Measurements from ENCODE around the gene KIF17. TPM values are rescaled to one million over a fixed set of nuclear protein-coding genes. Genes with fewer than 3 reads are reported as not detected.

KIF17 gene
- total RNA-seq (2012; rRNA removed) = 0.22 and 0.25 TPM in 2 replicates

- Histone ChIP-seq H3K27me3 (ENCODE audit: control insufficient read depth, insufficient read depth, low read length) (peaks cover 9% of the 10 kb centered on the region), H3K9ac (ENCODE audit: low read depth, low read length) (peak within 1 kb of the TSS; percentile 26), H3K36me3 (ENCODE audit: insufficient read depth, low read length) (no peaks in the 10 kb centered on the region), H3K4me2 (ENCODE audit: low read length) (peak within 1 kb of the TSS; percentile 86), H3K4me3 (ENCODE audit: low read length) (peak within 1 kb of the TSS; percentile 70), H3K4me1 (ENCODE audit: control insufficient read depth, insufficient read depth, low read length) (peaks cover 4% of the 10 kb centered on the region), H3K9me3 (replicated peaks; ENCODE audit: low read length) (no peaks in the 10 kb centered on the region)
These were observed at the start of gene KIF17 for GRCh38 chr1:20717452-20718342. Gene KIF17 (minus strand): TSS chr1:20718007. CDS start chr1:20717706, 301 bp downstream.

GRCh38 chr1:20767271-20767670, 49.5 kb upstream of the KIF17 start:
- Histone ChIP-seq H3K9me3 (replicated peaks; ENCODE audit: low read length) (no peaks in the 10 kb centered on the region), H3K27me3 (ENCODE audit: control insufficient read depth, insufficient read depth, low read length) (no peaks in the 10 kb centered on the region), H3K36me3 (ENCODE audit: insufficient read depth, low read length) (peaks cover 94% of the 10 kb centered on the region), H3K4me2 (ENCODE audit: low read length) (no peak overlapping the region), H3K4me1 (ENCODE audit: control insufficient read depth, insufficient read depth, low read length) (no peaks in the 10 kb centered on the region), H3K9ac (ENCODE audit: low read depth, low read length) (no peak overlapping the region), H3K4me3 (ENCODE audit: low read length) (no peak overlapping the region)

GRCh38 chr1:20763417-20763816, 45.6 kb upstream of the KIF17 start:
- no peaks in the 10 kb centered on the region for H3K9me3 ChIP-seq (replicated peaks; ENCODE audit: low read length)
- H3K27me3 ChIP-seq (ENCODE audit: control insufficient read depth, insufficient read depth, low read length) = no peaks in the 10 kb centered on the region
- H3K9ac ChIP-seq (ENCODE audit: low read depth, low read length) = no peak overlapping the region
- no peaks in the 10 kb centered on the region for H3K4me1 ChIP-seq (ENCODE audit: control insufficient read depth, insufficient read depth, low read length)
- no peak overlapping the region for H3K4me3 ChIP-seq (ENCODE audit: low read length)
- no peak overlapping the region for H3K4me2 ChIP-seq (ENCODE audit: low read length)
- peaks cover 86% of the 10 kb centered on the region for H3K36me3 ChIP-seq (ENCODE audit: insufficient read depth, low read length)

- no peak overlapping the region for H3K4me3 ChIP-seq (ENCODE audit: low read length)
- no peaks in the 10 kb centered on the region for H3K4me1 ChIP-seq (ENCODE audit: control insufficient read depth, insufficient read depth, low read length)
- no peak overlapping the region for H3K9ac ChIP-seq (ENCODE audit: low read depth, low read length)
- no peaks in the 10 kb centered on the region for H3K27me3 ChIP-seq (ENCODE audit: control insufficient read depth, insufficient read depth, low read length)
- H3K36me3 ChIP-seq (ENCODE audit: insufficient read depth, low read length) = peaks cover 85% of the 10 kb centered on the region
- no peaks in the 10 kb centered on the region for H3K9me3 ChIP-seq (replicated peaks; ENCODE audit: low read length)
- no peak overlapping the region for H3K4me2 ChIP-seq (ENCODE audit: low read length)
These were observed 42.5 kb upstream of the KIF17 start for GRCh38 chr1:20760322-20760721.

DNA sequence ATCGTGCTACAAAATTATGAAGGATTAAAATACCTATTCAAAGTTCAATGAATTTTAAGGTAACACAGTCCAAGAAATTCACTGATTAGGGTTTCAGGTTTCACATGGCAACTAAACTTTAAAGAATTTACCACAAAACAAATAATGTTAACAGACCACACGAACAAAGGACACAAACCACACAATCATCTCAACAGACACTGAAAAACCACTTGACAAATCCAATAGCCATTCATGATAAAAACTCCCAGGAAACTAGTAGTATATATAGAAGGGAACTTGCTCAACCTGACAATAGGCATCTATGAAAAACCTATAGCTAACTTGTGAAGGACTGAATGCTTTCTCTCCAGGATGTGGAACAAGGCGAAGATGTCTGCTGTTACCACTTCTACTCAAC, 35.8 kb upstream of the KIF17 start:
- Histone ChIP-seq H3K9me3 (replicated peaks; ENCODE audit: low read length) (no peaks in the 10 kb centered on the region), H3K4me2 (ENCODE audit: low read length) (no peak overlapping the region), H3K27me3 (ENCODE audit: control insufficient read depth, insufficient read depth, low read length) (no peaks in the 10 kb centered on the region), H3K9ac (ENCODE audit: low read depth, low read length) (no peak overlapping the region), H3K4me1 (ENCODE audit: control insufficient read depth, insufficient read depth, low read length) (no peaks in the 10 kb centered on the region), H3K4me3 (ENCODE audit: low read length) (no peak overlapping the region), H3K36me3 (ENCODE audit: insufficient read depth, low read length) (peaks cover 81% of the 10 kb centered on the region)

DNA sequence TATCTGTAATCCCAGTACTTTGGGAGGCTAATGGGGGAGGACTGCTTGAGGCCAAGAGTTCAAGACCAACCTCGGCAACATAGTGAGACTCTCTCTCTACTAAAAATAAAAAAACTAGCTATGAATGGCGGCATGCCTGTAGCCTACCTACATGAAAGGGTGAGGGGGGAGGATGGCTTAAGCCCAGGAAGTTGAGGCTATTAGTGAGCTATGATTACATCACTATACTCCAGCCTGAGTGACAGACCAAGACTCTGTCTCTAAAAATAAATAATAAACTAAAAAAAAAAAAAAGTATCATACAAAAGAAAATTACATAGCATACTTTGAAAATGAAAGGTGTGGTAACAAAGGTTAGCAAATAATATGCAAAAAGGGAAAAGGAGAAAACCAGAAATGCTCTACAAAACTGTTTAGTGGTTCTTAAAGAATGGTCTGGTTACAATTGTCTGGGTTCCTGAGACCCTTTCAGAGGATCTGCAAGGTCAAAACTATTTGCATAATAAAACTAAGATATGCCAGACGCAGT, 33.7 kb upstream of the KIF17 start:
- Histone ChIP-seq H3K27me3 (ENCODE audit: control insufficient read depth, insufficient read depth, low read length) (no peaks in the 10 kb centered on the region), H3K4me3 (ENCODE audit: low read length) (no peak overlapping the region), H3K9me3 (replicated peaks; ENCODE audit: low read length) (no peaks in the 10 kb centered on the region), H3K4me2 (ENCODE audit: low read length) (no peak overlapping the region), H3K4me1 (ENCODE audit: control insufficient read depth, insufficient read depth, low read length) (no peaks in the 10 kb centered on the region), H3K9ac (ENCODE audit: low read depth, low read length) (no peak overlapping the region), H3K36me3 (ENCODE audit: insufficient read depth, low read length) (peaks cover 84% of the 10 kb centered on the region)

- no peak overlapping the region for H3K4me2 ChIP-seq (ENCODE audit: low read length)
- H3K4me3 ChIP-seq (ENCODE audit: low read length) = no peak overlapping the region
- peaks cover 19% of the 10 kb centered on the region for H3K4me1 ChIP-seq (ENCODE audit: control insufficient read depth, insufficient read depth, low read length)
- no peaks in the 10 kb centered on the region for H3K27me3 ChIP-seq (ENCODE audit: control insufficient read depth, insufficient read depth, low read length)
- no peak overlapping the region for H3K9ac ChIP-seq (ENCODE audit: low read depth, low read length)
- peaks cover 75% of the 10 kb centered on the region for H3K36me3 ChIP-seq (ENCODE audit: insufficient read depth, low read length)
- H3K9me3 ChIP-seq (replicated peaks; ENCODE audit: low read length) = no peaks in the 10 kb centered on the region
These were observed 24.9 kb upstream of the KIF17 start for GRCh38 chr1:20742671-20743070.

DNA sequence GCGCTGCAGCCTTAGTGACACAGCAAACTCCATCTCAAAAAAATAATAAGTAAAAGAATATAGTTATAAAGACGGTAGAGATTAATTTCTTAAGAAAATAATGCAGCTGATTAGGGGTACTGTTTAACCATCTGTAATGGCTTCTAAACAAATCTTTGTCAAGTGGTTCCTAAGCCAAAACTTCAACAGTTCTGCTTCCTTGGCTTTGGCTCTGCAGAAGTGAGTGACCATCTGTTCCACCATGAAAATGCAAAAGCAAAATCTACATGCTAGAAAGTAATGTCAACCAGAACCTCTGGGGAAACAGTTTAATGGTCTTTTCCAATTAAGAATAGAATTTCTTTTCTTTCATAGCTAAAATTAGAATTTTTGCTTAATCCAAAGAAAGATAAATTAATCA, 23.0 kb upstream of the KIF17 start:
- H3K9ac ChIP-seq (ENCODE audit: low read depth, low read length) = no peak overlapping the region
- no peak overlapping the region for H3K4me2 ChIP-seq (ENCODE audit: low read length)
- no peak overlapping the region for H3K4me3 ChIP-seq (ENCODE audit: low read length)
- H3K36me3 ChIP-seq (ENCODE audit: insufficient read depth, low read length) = peaks cover 66% of the 10 kb centered on the region
- H3K4me1 ChIP-seq (ENCODE audit: control insufficient read depth, insufficient read depth, low read length) = peaks cover 19% of the 10 kb centered on the region
- no peaks in the 10 kb centered on the region for H3K27me3 ChIP-seq (ENCODE audit: control insufficient read depth, insufficient read depth, low read length)
- no peaks in the 10 kb centered on the region for H3K9me3 ChIP-seq (replicated peaks; ENCODE audit: low read length)

DNA sequence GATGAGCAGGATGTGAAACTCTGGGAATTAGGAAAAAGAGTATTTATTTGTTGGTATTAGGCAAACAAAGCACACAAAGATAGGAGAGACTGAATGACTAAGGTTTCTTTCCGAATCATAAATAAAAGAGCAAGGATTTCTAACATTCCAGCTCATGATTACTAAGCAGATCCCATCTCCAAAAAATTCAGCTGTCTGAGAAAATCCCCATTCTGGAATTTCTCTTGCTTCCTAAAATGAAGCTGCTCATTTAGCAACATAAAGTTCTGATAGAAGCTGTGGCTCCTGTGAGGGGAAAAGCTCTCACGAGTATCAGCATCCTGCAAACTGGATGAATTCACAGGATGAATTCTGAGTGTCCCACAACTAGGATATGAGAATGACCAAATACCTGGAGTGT, 21.4 kb upstream of the KIF17 start:
- H3K9ac ChIP-seq (ENCODE audit: low read depth, low read length) = peak overlapping the region; percentile 58
- H3K27me3 ChIP-seq (ENCODE audit: control insufficient read depth, insufficient read depth, low read length) = no peaks in the 10 kb centered on the region
- peaks cover 19% of the 10 kb centered on the region for H3K4me1 ChIP-seq (ENCODE audit: control insufficient read depth, insufficient read depth, low read length)
- H3K4me2 ChIP-seq (ENCODE audit: low read length) = peak overlapping the region; percentile 46
- H3K36me3 ChIP-seq (ENCODE audit: insufficient read depth, low read length) = peaks cover 51% of the 10 kb centered on the region
- H3K9me3 ChIP-seq (replicated peaks; ENCODE audit: low read length) = no peaks in the 10 kb centered on the region
- H3K4me3 ChIP-seq (ENCODE audit: low read length) = no peak overlapping the region

DNA sequence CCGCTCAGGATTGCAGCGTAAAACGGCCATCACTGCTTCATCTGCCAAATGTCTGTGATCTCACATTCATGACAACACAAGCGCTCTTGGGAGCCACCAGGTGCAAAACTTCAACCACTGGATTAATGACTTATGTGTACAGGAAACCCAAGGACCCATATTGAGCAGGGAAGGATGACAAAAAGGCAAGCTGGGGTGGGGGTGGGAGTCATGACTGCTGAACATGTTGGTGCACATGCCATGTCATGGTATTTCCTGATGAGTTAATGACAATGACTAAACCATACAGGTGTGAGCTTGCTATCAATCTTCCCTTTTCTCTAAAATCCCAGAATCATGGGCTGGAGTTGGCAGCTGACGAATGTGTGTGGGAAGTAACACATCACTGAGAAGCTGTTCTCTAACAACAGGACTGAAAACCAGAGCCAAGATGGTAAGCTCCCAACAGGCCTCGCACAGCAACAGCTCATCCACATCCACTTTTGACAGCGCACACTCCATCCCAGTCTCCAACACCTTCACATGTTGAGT, 17.8 kb upstream of the KIF17 start:
- H3K36me3 ChIP-seq (ENCODE audit: insufficient read depth, low read length) = peaks cover 19% of the 10 kb centered on the region
- no peak overlapping the region for H3K9ac ChIP-seq (ENCODE audit: low read depth, low read length)
- no peak overlapping the region for H3K4me2 ChIP-seq (ENCODE audit: low read length)
- peaks cover 35% of the 10 kb centered on the region for H3K4me1 ChIP-seq (ENCODE audit: control insufficient read depth, insufficient read depth, low read length)
- H3K4me3 ChIP-seq (ENCODE audit: low read length) = no peak overlapping the region
- no peaks in the 10 kb centered on the region for H3K9me3 ChIP-seq (replicated peaks; ENCODE audit: low read length)
- peaks cover 6% of the 10 kb centered on the region for H3K27me3 ChIP-seq (ENCODE audit: control insufficient read depth, insufficient read depth, low read length)

- H3K9ac ChIP-seq (ENCODE audit: low read depth, low read length) = peak overlapping the region; percentile 42
- H3K27me3 ChIP-seq (ENCODE audit: control insufficient read depth, insufficient read depth, low read length) = peaks cover 21% of the 10 kb centered on the region
- H3K4me1 ChIP-seq (ENCODE audit: control insufficient read depth, insufficient read depth, low read length) = peaks cover 16% of the 10 kb centered on the region
- H3K4me2 ChIP-seq (ENCODE audit: low read length) = peak overlapping the region; percentile 98
- peak overlapping the region; percentile 75 for H3K4me3 ChIP-seq (ENCODE audit: low read length)
- peaks cover 16% of the 10 kb centered on the region for H3K36me3 ChIP-seq (ENCODE audit: insufficient read depth, low read length)
- H3K9me3 ChIP-seq (replicated peaks; ENCODE audit: low read length) = no peaks in the 10 kb centered on the region
These were observed 15.7 kb upstream of the KIF17 start for GRCh38 chr1:20733360-20733975.

All from skeletal muscle satellite cell (primary cell).